HepG2 (cell line): ENCODE data around the gene YIPF2. TPM values are rescaled to one million over a fixed set of nuclear protein-coding genes. Genes with fewer than 3 reads are reported as not detected.
A peak's percentile ranks its signal among the peaks of the same experiment; 100 is the strongest.

ENCODE experiments used
- ATAC-seq: fragments of 200-7000 bp; cut with Tn5 transposase; 3 replicates; pipeline ENCODE4 v1.9.1; 2020; ENCODE audit warnings: mild to moderate bottlenecking, moderate library complexity
- BruUV-seq: library from RNA; stranded (reverse); fragments of 400-500 nt; replicated peaks from 2 replicates; lab custom pipeline; 2021; lab: Mats Ljungman, UMichigan
- CTCF ChIA-PET: fragments of 300-600 bp; formaldehyde crosslinking; extraction: SDS; loops from one replicate; lab custom pipeline; 2021; ENCODE audit warnings: low total read pairs, inconsistent platforms, low intra/inter-chr PET ratio; lab: Yijun Ruan, JAX
- POLR2A ChIA-PET: fragments of 350-600 bp; sonication (Branson Sonifier 250); formaldehyde crosslinking; loops from one replicate; lab custom pipeline; 2020; ENCODE audit warnings: antibody characterized with exemption, inconsistent platforms; lab: Yijun Ruan, JAX
- DNase-seq: peaks from one replicate; pipeline ENCODE4 v3.0.0-alpha.2; 2015; ENCODE audit warnings: low spot score
- FAIRE-seq: peaks from 3 replicates; lab custom pipeline; 2011; peaks lifted over from hg19 to GRCh38; lab: Jason Lieb, UNC
- H2AFZ ChIP-seq: one replicate; pipeline ENCODE4 v1.6.1; 2011; ENCODE audit warnings: low read length, inconsistent platforms
- H3K27ac ChIP-seq: fragments of 300-600 bp; 3 replicates; pipeline ENCODE4 v1.8.0; 2011; ENCODE audit warnings: mixed run types, mild to moderate bottlenecking, mixed read lengths, low read length, inconsistent platforms; ENCODE audit not compliant: insufficient read depth; ENCODE audit errors: extremely low read length
- H3K27me3 ChIP-seq, 2 experiments: fragments of 200-600 bp in 1 of 2; 2 replicates in 1 of 2; 3 replicates in 1 of 2; pipeline versions ENCODE4 v1.6.0 to v1.8.0; 2011; ENCODE audit warnings: low read length in 2 of 2, mild to moderate bottlenecking in 2 of 2, moderate library complexity in 2 of 2, inconsistent platforms in 1 of 2; ENCODE audit not compliant: insufficient read depth in 2 of 2, control insufficient read depth in 1 of 2
- H3K36me3 ChIP-seq, 2 experiments: fragments of 200-600 bp in 1 of 2; replicated peaks in 1 of 2; 2 replicates in 1 of 2; 3 replicates in 1 of 2; pipeline versions ENCODE4 v1.5.1 to v1.8.0; 2011; ENCODE audit warnings: low read length in 2 of 2, inconsistent platforms in 1 of 2; ENCODE audit not compliant: insufficient read depth in 2 of 2, control insufficient read depth in 1 of 2
- H3K4me1 ChIP-seq: 2 replicates; pipeline ENCODE4 v1.5.1; 2012; ENCODE audit warnings: low read length, inconsistent platforms; ENCODE audit not compliant: insufficient read depth
- H3K4me2 ChIP-seq: 2 replicates; pipeline ENCODE4 v1.6.0; 2011; ENCODE audit warnings: low read depth, low read length, inconsistent platforms
- H3K4me3 ChIP-seq, 3 experiments: fragments of 200-600 bp in 1 of 3; sonication (generic), shearing (Covaris generic) in 1 of 3; replicated peaks in 1 of 3; 2 replicates each; pipeline ENCODE4 v1.5.1; 2011 to 2016; ENCODE audit warnings: low read length in 3 of 3, inconsistent platforms in 2 of 3, low read depth in 2 of 3, mild to moderate bottlenecking in 2 of 3, control low read depth in 1 of 3, mixed read lengths in 1 of 3; ENCODE audit not compliant: insufficient read depth in 1 of 3
- H3K79me2 ChIP-seq: one replicate; pipeline ENCODE4 v1.6.1; 2011; ENCODE audit warnings: low read length, inconsistent platforms; ENCODE audit not compliant: insufficient read depth
- H3K9ac ChIP-seq: 2 replicates; pipeline ENCODE4 v1.6.0; 2011; ENCODE audit warnings: mild to moderate bottlenecking, low read depth, low read length, inconsistent platforms; ENCODE audit not compliant: insufficient read depth
- H3K9me3 ChIP-seq: 2 replicates; pipeline ENCODE4 v1.5.1; 2012; ENCODE audit warnings: mild to moderate bottlenecking, low read length
- H4K20me1 ChIP-seq: 2 replicates; pipeline ENCODE4 v1.6.0; 2011; ENCODE audit warnings: inconsistent platforms, mild to moderate bottlenecking, low read length, moderate library complexity; ENCODE audit not compliant: insufficient read depth
- CTCF ChIP-seq: sonication (generic); formaldehyde crosslinking; IDR thresholded peaks from 2 replicates; pipeline ENCODE4 v1.5.0; 2020; ENCODE audit warnings: mild to moderate bottlenecking, missing genetic modification reagents, moderate library complexity
- PITX1 ChIP-seq: sonication (generic); formaldehyde crosslinking; IDR thresholded peaks from 2 replicates; pipeline ENCODE4 v1.5.1; 2020; ENCODE audit warnings: mild to moderate bottlenecking, missing genetic modification reagents
- ZNF687 ChIP-seq: sonication (generic); formaldehyde crosslinking; IDR thresholded peaks from 2 replicates; pipeline ENCODE4 v1.5.1; 2020; ENCODE audit warnings: mild to moderate bottlenecking, missing genetic modification reagents, moderate library complexity
- WGBS: methylation state at CpG from one replicate; pipeline ENCODE4 v1.1.6; 2017; ENCODE audit warnings: low lambda C conversion rate; 5-methylcytosine and 5-hydroxymethylcytosine counted together
- in situ Hi-C: cut with HindIII; loops from 2 replicates; pipeline ENCODE4 v1.10.0; 2017; ENCODE audit warnings: low pct_unique_long_range_greater_than_20kb; ENCODE audit not compliant: extremely low pct_ligation_motif_present
- intact Hi-C: fragments of 100-400 bp; cut with micrococcal nuclease; formaldehyde crosslinking; loops from one replicate; pipeline ENCODE4 v1.10.0; 2022; ENCODE audit not compliant: unreplicated experiment
- polyA plus RNA-seq, 8 experiments: library from polyadenylated mRNA; depleted of rRNA in 3 of 8; stranded (reverse) in 7 of 8; unstranded in 1 of 8; fragments of >200 nt; fragmentation: Illumina TruSeq in 4 of 8; extraction: Trizol in 4 of 8; gene quantifications; 2 replicates each; pipeline versions ENCODE4 v1.2.1 to v1.2.3, GENCODE V29; 2011 to 2016; ENCODE audit warnings: low read depth in 4 of 8, missing spikeins in 1 of 8, mixed read lengths in 1 of 8; ENCODE audit not compliant: insufficient read depth in 1 of 8
- total RNA-seq, 5 experiments: library from RNA; depleted of rRNA; stranded (reverse); fragments of >200 nt; fragmentation: Illumina TruSeq; extraction: Trizol; gene quantifications; 2 replicates each; pipeline ENCODE4 v1.2.3, GENCODE V29; 2016; ENCODE audit warnings: low read depth in 1 of 5

YIPF2 gene
- total and polyA plus RNA-seq, 2 of the 13 experiments (the other 11 are each of a cell fraction or from before 2014, with no cell fraction given): 37.3 to 53.2 TPM

- 92% methylated on average over 8 of the region's 12 CpGs for WGBS
- Histone ChIP-seq H3K4me2 (no peak overlapping the region), H3K27ac (no peak overlapping the region), H3K36me3 (peaks cover 0 to 5% of the 10 kb centered on the region in 2 experiments; a peak in 3 of 5 replicates), H3K79me2 (peaks cover 35% of the 10 kb centered on the region), H3K9ac (no peak overlapping the region), H3K4me3 (no peak overlapping the region), H4K20me1 (peaks cover 26% of the 10 kb centered on the region; the same call in 1 of the 2 replicates), H3K4me1 (peaks cover 15% of the 10 kb centered on the region), H3K27me3 (no peaks in the 10 kb centered on the region), H3K9me3 (no peaks in the 10 kb centered on the region), H2AFZ (no peak overlapping the region)
- no peak for DNase-seq
- intact Hi-C loops (no loop called here), in situ Hi-C loops (no loop called here)
- no TSS peak for BruUV-seq
- CTCF ChIA-PET: no interaction called here
- FAIRE-seq: no peak
- peak; percentile 47; the same call in 2 of the 3 replicates for ATAC-seq
- POLR2A ChIA-PET: no interaction called here
- TF ChIP-seq ZNF687 (CRISPR knock-in tag): peak; percentile 36; the same call in 1 of the 2 replicates
- TF ChIP-seq CTCF (CRISPR knock-in tag): peak; percentile 45
- no peak for TF ChIP-seq PITX1 (CRISPR knock-in tag)
These were observed 32.5 kb downstream of the YIPF2 start for GRCh38 chr19:10895920-10896319.
